ENCODE data around the gene SYNE2. TPM values are rescaled to one million over a fixed set of nuclear protein-coding genes. Genes with fewer than 3 reads are reported as not detected.
"Not testable (repeated sequence)": the region's sequence is repeated elsewhere in the genome, so short reads cannot be mapped to it uniquely, and the experiment has no call there.

The SYNE2 gene
- polyA plus RNA-seq (75.8 and 82.3 TPM in 2 replicates), polyA minus RNA-seq (188 and 204 TPM in 2 replicates)

GRCh38 chr14:63852817-63853731 is at the start of gene SYNE2:
TSS of gene SYNE2 (plus strand) at chr14:63853004. CDS start at chr14:63909149, 56,145 bp downstream.
- peaks cover 40% of the 10 kb centered on the region for H3K79me2 ChIP-seq (replicated peaks; ENCODE audit: insufficient read depth, low read length)
- no peaks in the 10 kb centered on the region for H4K20me1 ChIP-seq (ENCODE audit: insufficient read depth)
- H3K9me2 ChIP-seq (ENCODE audit: insufficient read depth, low read length), result no peaks in the 10 kb centered on the region
- H2AFZ ChIP-seq (ENCODE audit: low read depth, low read length), result peak within 1 kb of the TSS; percentile 36
- TF ChIP-seq EP300 (conservative IDR thresholded peaks at IDR 0.05; ENCODE audit: poor library complexity, severe bottlenecking) (no peak), SMC3 (conservative IDR thresholded peaks at IDR 0.05; ENCODE audit: poor library complexity) (peak; percentile 25), CTCF (IDR thresholded peaks at IDR 0.05; ENCODE audit: poor library complexity, severe bottlenecking) (peak; percentile 63), EZH2 (IDR thresholded peaks at IDR 0.05; ENCODE audit: borderline replicate concordance, insufficient read depth, low read length, poor library complexity, severe bottlenecking) (no peak), RAD21 (conservative IDR thresholded peaks at IDR 0.05) (peak; percentile 32), REST (IDR thresholded peaks at IDR 0.05; ENCODE audit: borderline replicate concordance) (peak; percentile 11), TAF1 (IDR thresholded peaks at IDR 0.05; ENCODE audit: low read depth) (no peak), MXI1 (conservative IDR thresholded peaks at IDR 0.05; ENCODE audit: poor library complexity, severe bottlenecking) (peak; percentile 77), POLR2AphosphoS5 (IDR thresholded peaks at IDR 0.05) (peak; percentile 23)
- peak within 1 kb of the TSS; percentile 80 for H3K4me3 ChIP-seq (ENCODE audit: low read length)
- no peaks in the 10 kb centered on the region for H3F3A ChIP-seq (ENCODE audit: insufficient read depth, low read length, poor library complexity, severe bottlenecking)
- H3K9ac ChIP-seq (ENCODE audit: low read length), result peak within 1 kb of the TSS; percentile 68
- H3K9me3 ChIP-seq (ENCODE audit: low read length), result no peaks in the 10 kb centered on the region
- H3K27me3 ChIP-seq (ENCODE audit: insufficient read depth, low read depth, low read length), result no peaks in the 10 kb centered on the region
- H3K27ac ChIP-seq (ENCODE audit: low read length), result peak within 1 kb of the TSS; percentile 28
- no peaks in the 10 kb centered on the region for H3K36me3 ChIP-seq (ENCODE audit: insufficient read depth, low read length)
- H3K4me2 ChIP-seq (ENCODE audit: low read length), result peak within 1 kb of the TSS; percentile 76

GRCh38 chr14:63803221-63803791 is 49.5 kb upstream of the SYNE2 start:
- H3K79me2 ChIP-seq (replicated peaks; ENCODE audit: insufficient read depth, low read length); H3K27me3 ChIP-seq (ENCODE audit: insufficient read depth, low read depth, low read length); H3K36me3 ChIP-seq (ENCODE audit: insufficient read depth, low read length); H4K20me1 ChIP-seq (ENCODE audit: insufficient read depth); H2AFZ ChIP-seq (ENCODE audit: low read depth, low read length); H3K9me3 ChIP-seq (ENCODE audit: low read length); H3K4me2 ChIP-seq (ENCODE audit: low read length); H3K27ac ChIP-seq (ENCODE audit: low read length); H3K9ac ChIP-seq (ENCODE audit: low read length); H3F3A ChIP-seq (ENCODE audit: insufficient read depth, low read length, poor library complexity, severe bottlenecking); H3K9me2 ChIP-seq (ENCODE audit: insufficient read depth, low read length); H3K4me3 ChIP-seq (ENCODE audit: low read length): not testable (repeated sequence)

- not testable (repeated sequence) for H3K4me2 ChIP-seq (ENCODE audit: low read length); H3K9me2 ChIP-seq (ENCODE audit: insufficient read depth, low read length); H2AFZ ChIP-seq (ENCODE audit: low read depth, low read length); H3K36me3 ChIP-seq (ENCODE audit: insufficient read depth, low read length); H3K27me3 ChIP-seq (ENCODE audit: insufficient read depth, low read depth, low read length); H4K20me1 ChIP-seq (ENCODE audit: insufficient read depth); H3K27ac ChIP-seq (ENCODE audit: low read length); H3F3A ChIP-seq (ENCODE audit: insufficient read depth, low read length, poor library complexity, severe bottlenecking); H3K79me2 ChIP-seq (replicated peaks; ENCODE audit: insufficient read depth, low read length); H3K4me3 ChIP-seq (ENCODE audit: low read length); H3K9me3 ChIP-seq (ENCODE audit: low read length); H3K9ac ChIP-seq (ENCODE audit: low read length)
Observed at GRCh38 chr14:63806064-63806463, 46.7 kb upstream of the SYNE2 start.

- H3K4me2 ChIP-seq (ENCODE audit: low read length); H3K27me3 ChIP-seq (ENCODE audit: insufficient read depth, low read depth, low read length); H2AFZ ChIP-seq (ENCODE audit: low read depth, low read length); H3K27ac ChIP-seq (ENCODE audit: low read length); H3K9me3 ChIP-seq (ENCODE audit: low read length); H3K36me3 ChIP-seq (ENCODE audit: insufficient read depth, low read length); H3K4me3 ChIP-seq (ENCODE audit: low read length); H3K79me2 ChIP-seq (replicated peaks; ENCODE audit: insufficient read depth, low read length); H3K9me2 ChIP-seq (ENCODE audit: insufficient read depth, low read length); H3K9ac ChIP-seq (ENCODE audit: low read length); H3F3A ChIP-seq (ENCODE audit: insufficient read depth, low read length, poor library complexity, severe bottlenecking); H4K20me1 ChIP-seq (ENCODE audit: insufficient read depth): not testable (repeated sequence)
Observed at GRCh38 chr14:63811692-63812091, 41.1 kb upstream of the SYNE2 start.

All from neural cell (in vitro differentiated cells).